ENCODE measurements around the gene OLFML2B. TPM values are rescaled to one million over a fixed set of nuclear protein-coding genes. Genes with fewer than 3 reads are reported as not detected.

OLFML2B gene
- total RNA-seq, 2 donors from 2014 or later: 1.1 to 4.3 TPM

DNA sequence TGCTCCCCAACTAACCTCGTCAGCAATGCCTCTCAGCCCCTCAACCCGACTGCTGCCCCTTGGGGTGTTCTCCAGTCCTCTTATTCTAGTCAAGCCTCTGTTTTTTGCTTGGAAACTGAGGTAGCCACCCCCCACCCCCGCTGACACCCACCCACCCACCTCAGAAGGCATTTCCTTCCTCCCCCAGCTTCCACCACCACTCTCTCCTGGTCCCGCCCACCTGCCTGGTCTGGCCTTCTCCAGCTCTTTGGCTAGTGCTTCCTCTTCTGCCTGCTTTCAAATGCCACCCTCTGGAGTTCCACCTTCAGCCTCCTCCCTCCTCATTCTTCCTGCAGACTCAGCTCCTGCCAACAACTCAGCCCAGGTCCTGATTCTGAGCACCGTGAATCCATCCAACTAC is 35.3 kb downstream of the OLFML2B start:
- intact Hi-C loops (cut with DNase I, micrococcal nuclease): no loop called here
- no peak for ATAC-seq
- peak in 1 of 2 donors; percentile 46 for DNase-seq

GRCh38 chr1:161987872-161988271 is 35.8 kb downstream of the OLFML2B start:
- intact Hi-C loops (cut with DNase I, micrococcal nuclease): no loop called here
- ATAC-seq (no peak), DNase-seq (peak in 1 of 2 donors; percentile 64)

- DNase-seq: no peak
- no peak for ATAC-seq
- intact Hi-C loops (cut with DNase I, micrococcal nuclease): no loop called here
These were observed 36.4 kb downstream of the OLFML2B start for GRCh38 chr1:161987303-161987702.

GRCh38 chr1:161986328-161986727 is 37.3 kb downstream of the OLFML2B start:
- ATAC-seq (no peak), DNase-seq (peak; percentile 8 to 59)
- intact Hi-C loops (cut with DNase I, micrococcal nuclease): no loop called here

DNA sequence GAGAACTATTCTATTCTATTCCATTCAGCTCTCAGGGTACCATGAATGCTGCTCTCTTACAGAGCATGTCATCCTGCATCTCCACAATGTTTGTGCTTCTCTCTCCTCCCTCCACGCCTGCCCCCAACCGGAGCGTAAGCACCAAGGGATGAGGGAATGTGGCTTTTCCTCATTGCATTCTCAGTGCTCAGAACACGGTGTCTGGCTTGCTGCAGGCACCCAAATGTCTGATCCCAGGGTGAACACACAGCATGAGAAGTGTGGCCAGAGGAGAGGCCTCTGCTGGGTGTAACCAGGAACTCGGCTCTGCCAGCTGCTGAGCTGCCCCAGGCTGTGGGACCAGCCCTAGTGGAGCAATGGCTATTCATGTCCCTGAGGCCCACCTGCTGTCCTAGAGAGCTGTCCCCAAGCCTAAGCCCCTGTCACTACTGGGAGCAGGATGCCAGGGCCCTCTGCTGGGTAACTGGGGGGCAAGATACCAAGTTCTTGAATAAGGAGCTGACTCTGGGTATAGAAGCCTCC is 38.3 kb downstream of the OLFML2B start:
- no peak for DNase-seq
- intact Hi-C loops (cut with DNase I, micrococcal nuclease): no loop called here
- ATAC-seq: no peak

DNA sequence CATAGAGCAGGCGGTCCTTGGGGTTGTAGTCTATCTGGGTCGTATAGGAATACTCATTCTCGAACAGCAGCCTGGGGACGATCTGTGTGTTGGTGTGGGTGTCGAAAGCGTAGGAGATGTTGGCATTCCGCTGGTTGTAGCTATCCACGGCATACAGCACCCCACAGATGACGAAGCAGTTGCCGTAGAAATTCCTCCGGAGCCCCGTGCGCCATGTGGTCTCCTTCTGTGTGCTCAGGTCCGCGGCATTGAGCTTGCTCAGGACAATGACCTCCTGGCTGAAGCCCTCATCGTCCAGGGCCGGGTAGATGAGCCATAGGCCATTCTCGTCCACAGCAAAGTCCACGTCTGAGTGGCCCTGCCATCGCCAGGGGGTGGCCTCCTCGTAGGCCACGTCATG is 39.9 kb downstream of the OLFML2B start:
- no peak for ATAC-seq
- intact Hi-C loops (cut with DNase I, micrococcal nuclease): no loop called here
- no peak for DNase-seq

DNA sequence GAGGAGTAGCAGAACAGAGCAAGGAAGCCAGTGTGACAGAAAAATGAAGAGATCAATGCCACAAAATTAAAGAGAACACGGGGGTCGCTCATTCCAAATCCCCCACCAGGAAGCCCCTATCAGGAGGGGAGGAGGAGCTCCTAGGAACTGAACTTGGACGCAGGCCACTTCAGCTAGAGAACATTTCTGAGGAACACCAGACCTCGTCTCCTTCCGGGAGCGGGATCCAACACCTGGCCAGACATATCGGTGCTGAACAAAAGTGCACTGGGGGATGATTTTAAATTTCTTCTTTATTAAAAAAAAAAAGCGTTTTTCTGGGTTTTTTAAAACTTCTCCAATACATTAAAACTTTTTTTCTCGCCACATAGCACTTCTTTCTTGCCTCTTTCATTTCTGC is 40.8 kb downstream of the OLFML2B start:
- ATAC-seq (no peak), DNase-seq (no peak)
- intact Hi-C loops (cut with DNase I, micrococcal nuclease): no loop called here

- DNase-seq (no peak), ATAC-seq (no peak)
- intact Hi-C loops (cut with DNase I, micrococcal nuclease): no loop called here
These were observed 41.2 kb downstream of the OLFML2B start for GRCh38 chr1:161982507-161982895.

DNA sequence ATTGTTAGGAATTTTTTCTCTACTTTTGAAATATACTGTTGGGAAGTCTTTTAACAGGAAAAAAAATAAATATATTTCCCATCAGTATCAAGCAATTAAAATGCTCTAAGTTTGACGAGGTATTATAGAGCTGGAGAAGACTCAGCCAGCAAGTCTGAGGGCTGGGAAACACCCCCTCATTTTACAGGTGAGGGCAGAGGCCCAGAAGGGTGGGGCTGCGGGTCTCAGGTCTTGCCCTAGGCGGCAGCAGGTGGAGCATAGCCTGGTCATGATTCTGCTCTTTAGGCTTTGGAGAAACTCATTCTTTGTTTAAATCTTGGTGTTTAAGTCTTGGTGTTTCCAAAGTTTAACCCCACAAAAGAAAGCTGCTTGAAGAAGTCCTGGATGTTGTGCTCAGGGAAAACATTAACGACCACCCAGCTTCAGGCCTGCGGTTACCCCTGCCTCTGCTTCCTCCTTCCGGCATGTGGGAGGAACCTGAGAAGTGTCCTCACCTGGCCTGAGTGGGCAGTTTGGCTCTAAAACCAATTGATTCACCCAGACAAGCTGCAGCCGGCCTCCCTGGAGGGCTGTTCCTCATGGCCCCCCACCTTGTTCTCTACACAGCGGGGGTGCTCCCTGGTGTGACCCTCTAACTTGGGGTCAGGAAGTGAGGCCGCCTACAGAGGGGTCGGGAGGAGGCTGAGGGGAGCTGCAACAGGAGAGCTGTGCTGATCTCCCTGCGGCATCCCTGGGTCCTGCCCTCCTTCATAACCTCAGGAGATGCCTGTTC is 41.7 kb downstream of the OLFML2B start:
- no peak for ATAC-seq

DNA sequence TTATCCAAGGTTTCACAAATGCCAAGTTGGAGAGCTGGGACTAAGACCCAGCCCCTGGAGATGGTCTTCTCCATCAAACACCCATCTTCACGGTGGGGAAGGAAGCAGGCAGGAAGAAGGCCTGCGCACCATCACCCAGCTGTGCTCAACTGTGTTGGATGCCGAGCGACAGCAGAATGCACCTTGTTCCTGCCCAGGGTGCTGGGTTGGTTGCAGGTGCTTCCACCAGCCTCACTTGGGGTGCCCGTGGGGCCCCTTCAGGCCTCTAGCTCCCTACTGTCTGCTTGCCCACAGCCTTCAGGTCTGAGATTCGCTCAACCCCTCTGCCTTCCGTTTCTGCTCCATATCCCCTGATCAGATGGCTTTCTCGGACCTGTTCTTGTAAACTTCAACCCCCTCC is 42.5 kb downstream of the OLFML2B start:
- intact Hi-C loops (cut with DNase I, micrococcal nuclease): no loop called here
- no peak for ATAC-seq

More for the DNA sequence above, 41.7 kb downstream of the OLFML2B start:
- DNase-seq: no peak
- intact Hi-C loops (cut with DNase I, micrococcal nuclease): no loop called here

GRCh38 chr1:161978011-161978790 is 45.5 kb downstream of the OLFML2B start:
- DNase-seq (no peak), ATAC-seq (no peak)
- intact Hi-C loops (cut with DNase I, micrococcal nuclease): no loop called here

More for the DNA sequence above, 42.5 kb downstream of the OLFML2B start:
- no peak for DNase-seq

- intact Hi-C loops (cut with DNase I, micrococcal nuclease): no loop called here
- DNase-seq: no peak
These were observed 49.5 kb downstream of the OLFML2B start for GRCh38 chr1:161973924-161974845.

DNA sequence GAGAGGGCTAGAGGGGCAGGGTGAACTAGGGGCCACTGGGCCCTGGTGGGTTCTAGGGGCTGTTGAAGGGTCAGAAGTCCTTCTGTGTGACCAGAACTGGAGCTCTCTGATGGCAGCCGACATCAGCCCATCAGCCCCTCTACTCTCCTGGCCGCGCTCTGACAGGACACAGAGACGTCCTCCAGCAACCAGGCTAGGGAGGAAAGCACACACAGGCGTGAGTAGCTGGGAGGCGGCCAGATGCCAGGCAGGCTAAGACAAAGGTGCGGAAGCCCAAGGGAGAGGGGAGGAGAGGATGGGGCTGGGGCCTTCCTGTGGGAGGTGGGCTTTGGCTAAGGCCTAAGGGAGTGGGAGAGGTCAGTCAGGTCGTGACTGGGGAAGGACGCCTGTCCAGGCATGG is 50.8 kb downstream of the OLFML2B start:
- ATAC-seq: no peak
- intact Hi-C loops (cut with DNase I, micrococcal nuclease): no loop called here
- DNase-seq: no peak

More at GRCh38 chr1:161973924-161974845, 49.5 kb downstream of the OLFML2B start:
- ATAC-seq: no peak

DNA sequence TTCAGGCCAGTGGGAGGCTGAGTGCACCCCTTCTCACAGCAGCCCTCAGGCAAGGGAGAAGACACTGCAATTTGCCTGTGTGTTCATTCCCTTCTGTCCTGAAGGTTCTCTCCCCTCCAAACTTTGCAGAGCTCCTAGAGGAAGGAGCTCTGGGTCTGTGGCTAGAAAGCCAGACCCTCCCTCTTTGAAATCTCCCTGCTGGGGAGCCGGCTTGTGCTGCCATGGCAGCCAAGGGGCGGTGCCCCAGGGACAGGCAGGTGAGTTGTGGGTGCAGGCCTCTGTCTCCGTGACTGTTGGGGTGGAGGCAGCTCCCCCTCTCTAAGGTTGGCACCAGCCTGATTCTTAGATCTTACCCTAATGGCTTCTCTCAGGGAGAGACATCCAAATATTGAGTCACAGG is 53.0 kb downstream of the OLFML2B start:
- intact Hi-C loops (cut with DNase I, micrococcal nuclease): no loop called here

DNA sequence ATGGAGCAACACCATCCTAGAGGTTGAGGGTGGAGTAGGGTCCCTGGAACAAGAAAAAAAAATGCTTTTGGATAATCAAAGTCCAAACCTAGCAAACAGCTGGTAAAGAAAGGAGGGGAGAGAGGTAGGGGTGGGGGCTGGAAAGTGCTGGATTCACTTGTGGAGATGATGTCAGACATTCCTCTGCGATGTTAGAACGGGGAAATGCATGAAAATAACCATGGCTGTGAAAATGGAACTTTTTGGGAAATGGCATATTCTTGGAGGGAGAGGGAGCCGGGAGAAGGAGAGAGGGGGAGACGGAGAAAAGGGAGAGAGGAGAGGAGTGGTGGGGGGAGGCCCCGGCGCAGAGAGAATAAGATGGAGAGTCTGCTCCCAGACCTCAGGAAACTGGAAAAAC is 53.6 kb downstream of the OLFML2B start:
- intact Hi-C loops (cut with DNase I, micrococcal nuclease): no loop called here
- ATAC-seq: no peak
- no peak for DNase-seq

More for the DNA sequence above, 53.0 kb downstream of the OLFML2B start:
- no peak for ATAC-seq
- DNase-seq: no peak

GRCh38 chr1:161966067-161966466 is 57.6 kb downstream of the OLFML2B start:
- intact Hi-C loops (cut with DNase I, micrococcal nuclease): no loop called here
- no peak for ATAC-seq

GRCh38 chr1:161962091-161962887 is 61.4 kb downstream of the OLFML2B start:
- intact Hi-C loops (cut with DNase I, micrococcal nuclease): no loop called here
- DNase-seq: no peak
- ATAC-seq: no peak

More at GRCh38 chr1:161966067-161966466, 57.6 kb downstream of the OLFML2B start:
- DNase-seq: no peak

DNA sequence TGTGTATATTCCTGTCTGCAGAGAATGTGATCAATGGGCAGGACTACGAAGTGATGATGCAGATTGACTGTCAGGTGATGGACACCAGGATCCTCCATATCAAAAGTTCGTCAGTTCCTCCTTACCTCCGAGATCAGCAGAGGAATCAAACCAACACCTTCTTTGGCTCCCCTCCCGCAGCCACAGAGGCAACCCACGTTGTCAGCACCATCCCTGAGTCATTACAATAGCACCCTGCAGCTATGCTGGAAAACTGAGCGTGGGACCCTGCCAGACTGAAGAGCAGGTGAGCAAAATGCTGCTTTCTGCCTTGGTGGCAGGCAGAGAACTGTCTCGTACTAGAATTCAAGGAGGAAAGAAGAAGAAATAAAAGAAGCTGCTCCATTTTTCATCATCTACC is 65.2 kb downstream of the OLFML2B start:
- intact Hi-C loops (cut with DNase I, micrococcal nuclease): no loop called here

More for the DNA sequence above, 65.2 kb downstream of the OLFML2B start:
- DNase-seq: no peak
- ATAC-seq: no peak

Measured in left colon (tissue), 2 donors.